H1 (cell line): ENCODE data around the gene ABI1. TPM values are rescaled to one million over a fixed set of nuclear protein-coding genes. Genes with fewer than 3 reads are reported as not detected.
A peak's percentile ranks its signal among the peaks of the same experiment; 100 is the strongest.

Source experiments
- CTCF ChIA-PET: fragments of 300-600 bp; sonication (Branson Sonifier 250); formaldehyde crosslinking; loops from one replicate; lab custom pipeline; 2021; ENCODE audit not compliant: partially characterized antibody; lab: Charles Lee
- POLR2A ChIA-PET: fragments of 300-600 bp; sonication (Branson Sonifier 250); formaldehyde crosslinking; loops from one replicate; lab custom pipeline; 2021; ENCODE audit warnings: inconsistent platforms; ENCODE audit not compliant: partially characterized antibody; lab: Charles Lee
- DNase-seq, 2 experiments: peaks; one replicate each; pipeline versions ENCODE4 v3.0.0 to v3.0.0-alpha.2; 2010 to 2022; ENCODE audit warnings: low spot score in 2 of 2, low read depth in 1 of 2, mixed read lengths in 1 of 2
- FAIRE-seq: peaks from 2 replicates; lab custom pipeline; 2011; peaks lifted over from hg19 to GRCh38; lab: Jason Lieb, UNC
- H2AFZ ChIP-seq: 2 replicates; pipeline ENCODE4 v1.8.1; 2012; ENCODE audit warnings: low read length, inconsistent platforms
- H2AK5ac ChIP-seq: 2 replicates; pipeline ENCODE4 v1.6.1; 2013; ENCODE audit warnings: low read depth, low read length
- H2BK120ac ChIP-seq: replicated peaks from 2 replicates; pipeline ENCODE3; 2013; ENCODE audit warnings: low read depth, low read length, inconsistent platforms
- H2BK12ac ChIP-seq: 2 replicates; pipeline ENCODE4 v1.6.1; 2013; ENCODE audit warnings: low read depth, low read length
- H2BK15ac ChIP-seq: 2 replicates; pipeline ENCODE4 v1.6.1; 2013; ENCODE audit warnings: low read length
- H2BK20ac ChIP-seq: 2 replicates; pipeline ENCODE4 v1.6.1; 2013; ENCODE audit warnings: low read length
- H2BK5ac ChIP-seq: 2 replicates; pipeline ENCODE4 v1.6.1; 2013; ENCODE audit warnings: low read depth, low read length
- H3K14ac ChIP-seq: 2 replicates; pipeline ENCODE4 v1.6.1; 2013; ENCODE audit warnings: inconsistent platforms; ENCODE audit not compliant: insufficient read length
- H3K18ac ChIP-seq: 2 replicates; pipeline ENCODE4 v1.6.1; 2013; ENCODE audit warnings: low read length; ENCODE audit errors: extremely low read depth
- H3K23ac ChIP-seq: 2 replicates; pipeline ENCODE4 v1.6.1; 2013; ENCODE audit warnings: inconsistent platforms; ENCODE audit not compliant: insufficient read length
- H3K23me2 ChIP-seq: 2 replicates; pipeline ENCODE4 v1.6.1; 2013; ENCODE audit warnings: low read depth, low read length
- H3K27ac ChIP-seq: 2 replicates; pipeline ENCODE4 v1.6.1; 2011; ENCODE audit warnings: low read depth, low read length, inconsistent platforms
- H3K27me3 ChIP-seq, 4 experiments: replicated peaks in 1 of 4; 1 replicate in 1 of 4; 2 replicates in 3 of 4; pipeline versions ENCODE4 v1.6.1 to v1.8.1; 2011 to 2013; ENCODE audit warnings: low read length in 3 of 4, mild to moderate bottlenecking in 3 of 4, inconsistent platforms in 2 of 4, mixed read lengths in 2 of 4, moderate library complexity in 1 of 4; ENCODE audit not compliant: control insufficient read depth in 3 of 4, insufficient read depth in 3 of 4; ENCODE audit errors: extremely low read depth in 1 of 4
- H3K36me3 ChIP-seq, 4 experiments: 2 replicates each; pipeline versions ENCODE4 v1.6.1 to v1.8.1; 2011 to 2013; ENCODE audit warnings: mild to moderate bottlenecking in 4 of 4, low read length in 3 of 4, moderate library complexity in 2 of 4, control low read depth in 1 of 4, inconsistent platforms in 1 of 4; ENCODE audit not compliant: insufficient read depth in 4 of 4, control insufficient read depth in 2 of 4
- H3K4ac ChIP-seq: replicated peaks from 2 replicates; pipeline ENCODE3; 2013; ENCODE audit warnings: low read length, low read depth, mixed read lengths, inconsistent platforms; ENCODE audit not compliant: insufficient read length
- H3K4me1 ChIP-seq, 4 experiments: replicated peaks in 1 of 4; 1 replicate in 1 of 4; 2 replicates in 3 of 4; pipeline versions ENCODE4 v1.6.1 to v1.8.1; 2011 to 2013; ENCODE audit warnings: low read length in 3 of 4, inconsistent platforms in 2 of 4, mixed read lengths in 1 of 4; ENCODE audit not compliant: insufficient read depth in 4 of 4, control insufficient read depth in 3 of 4
- H3K4me2 ChIP-seq, 2 experiments: 2 replicates each; pipeline versions ENCODE4 v1.6.1 to v1.8.1; 2011 to 2013; ENCODE audit warnings: low read depth in 2 of 2, low read length in 2 of 2, control low read depth in 1 of 2, inconsistent platforms in 1 of 2, mild to moderate bottlenecking in 1 of 2; ENCODE audit not compliant: insufficient read depth in 1 of 2
- H3K4me3 ChIP-seq, 4 experiments: fragments of 200-600, 300-600 bp in 1 of 4; sonication (generic), shearing (Covaris generic), sonication (Bioruptor Twin) in 1 of 4; 2 replicates each; pipeline versions ENCODE4 v1.5.1 to v1.8.1; 2011 to 2016; ENCODE audit warnings: low read length in 4 of 4, low read depth in 3 of 4, control low read depth in 2 of 4, inconsistent platforms in 2 of 4, mild to moderate bottlenecking in 2 of 4, mixed read lengths in 1 of 4, moderate library complexity in 1 of 4; ENCODE audit not compliant: insufficient read depth in 2 of 4; ENCODE audit errors: extremely low read depth in 1 of 4
- H3K56ac ChIP-seq: replicated peaks from 2 replicates; pipeline ENCODE3; 2013; ENCODE audit warnings: low read depth, mild to moderate bottlenecking, mixed read lengths, low read length, inconsistent platforms; ENCODE audit not compliant: insufficient read length
- H3K79me1 ChIP-seq: 2 replicates; pipeline ENCODE4 v1.6.1; 2013; ENCODE audit warnings: low read depth, low read length, control low read depth
- H3K79me2 ChIP-seq, 2 experiments: 2 replicates each; pipeline versions ENCODE4 v1.6.1 to v1.8.1; 2012 to 2013; ENCODE audit warnings: low read length in 2 of 2, mild to moderate bottlenecking in 2 of 2, inconsistent platforms in 1 of 2; ENCODE audit not compliant: insufficient read depth in 2 of 2, control insufficient read depth in 1 of 2
- H3K9ac ChIP-seq, 4 experiments: replicated peaks in 1 of 4; 1 replicate in 1 of 4; 2 replicates in 3 of 4; pipeline versions ENCODE4 v1.6.1 to v1.8.1; 2011 to 2013; ENCODE audit warnings: low read depth in 3 of 4, low read length in 3 of 4, control low read depth in 2 of 4, mild to moderate bottlenecking in 2 of 4, moderate library complexity in 2 of 4, inconsistent platforms in 1 of 4; ENCODE audit errors: extremely low read depth in 1 of 4
- H3K9me3 ChIP-seq, 2 experiments: 2 replicates each; pipeline versions ENCODE4 v1.6.1 to v1.8.1; 2012 to 2013; ENCODE audit warnings: mild to moderate bottlenecking in 2 of 2, moderate library complexity in 2 of 2, control low read depth in 1 of 2, inconsistent platforms in 1 of 2, low read depth in 1 of 2, low read length in 1 of 2, mixed read lengths in 1 of 2; ENCODE audit not compliant: insufficient read depth in 2 of 2
- H4K20me1 ChIP-seq, 2 experiments: replicated peaks in 1 of 2; 2 replicates each; pipeline versions ENCODE3 to v1.8.1; 2011 to 2013; ENCODE audit warnings: inconsistent platforms in 2 of 2, low read length in 2 of 2, mild to moderate bottlenecking in 1 of 2; ENCODE audit not compliant: insufficient read depth in 2 of 2, control insufficient read depth in 1 of 2
- H4K5ac ChIP-seq: 2 replicates; pipeline ENCODE4 v1.6.1; 2013; ENCODE audit warnings: low read length, low read depth, mixed read lengths, inconsistent platforms; ENCODE audit not compliant: insufficient read length
- H4K8ac ChIP-seq: 2 replicates; pipeline ENCODE4 v1.8.0; 2013; ENCODE audit warnings: mild to moderate bottlenecking, moderate library complexity, low read length, inconsistent platforms; ENCODE audit not compliant: insufficient read depth; ENCODE audit errors: extremely low read depth
- H4K91ac ChIP-seq: replicated peaks from 2 replicates; pipeline ENCODE3; 2013; ENCODE audit warnings: low read length, mixed read lengths, inconsistent platforms; ENCODE audit not compliant: insufficient read length
- BACH1 ChIP-seq: IDR thresholded peaks from 2 replicates; pipeline ENCODE4 v1.6.1; 2012; ENCODE audit warnings: low read length, improper control_type of control experiment
- BCL11A ChIP-seq, 2 experiments: IDR thresholded peaks; one replicate each; pipeline ENCODE4 v1.6.1; 2011; ENCODE audit warnings: low read depth in 2 of 2, low read length in 2 of 2, mild to moderate bottlenecking in 2 of 2
- BRCA1 ChIP-seq: IDR thresholded peaks from 2 replicates; pipeline ENCODE4 v1.6.1; 2012; ENCODE audit warnings: low read depth, low read length, improper control_type of control experiment
- EZH2 ChIP-seq: fragments of 200-600 bp; sonication (generic); IDR thresholded peaks from 2 replicates; pipeline ENCODE4 v1.7.1; 2012; ENCODE audit warnings: low read depth, mild to moderate bottlenecking, moderate library complexity, low read length, inconsistent platforms; ENCODE audit not compliant: severe bottlenecking
- SIN3A ChIP-seq, 2 experiments: IDR thresholded peaks in 1 of 2; conservative IDR thresholded peaks in 1 of 2; 2 replicates each; pipeline ENCODE4 v1.6.1; 2011 to 2012; ENCODE audit warnings: low read length in 2 of 2, improper control_type of control experiment in 1 of 2, low read depth in 1 of 2, mild to moderate bottlenecking in 1 of 2
- WGBS, 2 experiments: shearing (Covaris generic) in 1 of 2; methylation state at CpG; one replicate each; pipeline versions ENCODE4 v1.1.6 to v1.1.7; 2013 to 2015; ENCODE audit warnings: low lambda C conversion rate in 2 of 2, mixed read lengths in 2 of 2, inconsistent platforms in 1 of 2, low coverage in 1 of 2, missing lambda C conversion rate in 1 of 2; ENCODE audit not compliant: insufficient replicate concordance in 2 of 2, insufficient coverage in 1 of 2, insufficient read length in 1 of 2; ENCODE audit errors: extremely low coverage in 1 of 2, missing lambda C conversion rate in 1 of 2; 5-methylcytosine and 5-hydroxymethylcytosine counted together
- polyA plus RNA-seq, 7 experiments: library from polyadenylated mRNA; depleted of rRNA in 3 of 7; stranded (reverse) in 5 of 7; unstranded in 2 of 7; fragments of >200 nt in 5 of 7; fragments of 200-250 nt in 2 of 7; gene quantifications; 1 replicate in 5 of 7; 2 replicates in 1 of 7; 4 replicates in 1 of 7; pipeline versions ENCODE4 v1.2.1 to v1.2.3, GENCODE V29; 2011 to 2013; ENCODE audit warnings: missing spikeins in 2 of 7, mixed read lengths in 2 of 7
- total RNA-seq: library from RNA; stranded (reverse); fragmentation: NEBNext Ultra II Directional; extraction: Animal tissue kit (Norgen Biotek cat#: 25700); gene quantifications from 2 replicates; pipeline ENCODE4 v1.2.1, GENCODE V29; 2021
- TF ChIP-seq, protein P1 (sequence below), 3 experiments: IDR thresholded peaks; 1 replicate in 2 of 3; 2 replicates in 1 of 3; pipeline versions ENCODE4 v1.5.1 to v1.6.1; 2011; ENCODE audit warnings: low read length in 3 of 3, mild to moderate bottlenecking in 3 of 3, inconsistent platforms in 2 of 3, low read depth in 1 of 3, moderate library complexity in 1 of 3; ENCODE audit not compliant: insufficient read depth in 1 of 3; ENCODE audit errors: control extremely low read depth in 1 of 3

Gene ABI1
- total and polyA plus RNA-seq, 2 of the 8 experiments (the other 6 are each of a cell fraction or from before 2014, with no cell fraction given): 35.4 to 37.0 TPM

DNA sequence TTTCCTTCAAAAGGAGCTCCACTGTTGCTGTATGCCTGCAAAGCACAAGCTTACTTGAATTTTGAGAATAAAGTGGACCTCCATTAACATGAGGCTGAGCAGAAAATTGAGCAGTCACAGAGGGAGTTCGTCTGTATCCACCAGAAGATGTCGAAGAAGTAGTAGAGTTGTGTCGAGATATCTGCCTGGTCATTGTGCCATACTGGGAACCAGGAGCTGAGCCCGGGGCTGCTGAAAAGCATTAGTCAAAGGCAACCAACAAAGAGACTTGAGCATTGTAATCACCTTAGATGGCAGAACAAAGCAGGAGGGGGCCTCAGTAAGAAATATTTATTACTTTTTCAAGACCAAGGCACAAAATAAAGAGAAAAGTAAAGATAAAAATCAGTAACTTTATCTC is 101.8 kb downstream of the ABI1 start:
- Histone ChIP-seq H2AFZ (no peak overlapping the region), H3K23ac (no peak overlapping the region), H3K79me2 (no peaks in the 10 kb centered on the region), H2BK12ac (no peak overlapping the region), H4K20me1 (no peaks in the 10 kb centered on the region), H3K23me2 (no peaks in the 10 kb centered on the region), H2BK20ac (no peak overlapping the region), H3K4me3 (no peak overlapping the region), H2AK5ac (no peak overlapping the region), H2BK5ac (no peak overlapping the region), H3K18ac (no peak overlapping the region), H3K36me3 (peaks cover 0 to 6% (median 0%) of the 10 kb centered on the region in 4 experiments; a peak in 2 of 8 replicates), H3K4ac (no peak overlapping the region), H3K56ac (no peak overlapping the region), H3K14ac (no peak overlapping the region), H2BK15ac (no peak overlapping the region), H3K4me2 (no peak overlapping the region), H3K9ac (peak overlapping the region in 1 of 4 experiments; percentile 18; a peak in 1 of 7 replicates), H4K91ac (no peak overlapping the region), H3K79me1 (no peaks in the 10 kb centered on the region), H4K5ac (no peak overlapping the region), H4K8ac (no peak overlapping the region), H3K27ac (no peak overlapping the region), H3K9me3 (no peaks in the 10 kb centered on the region), H3K27me3 (no peaks in the 10 kb centered on the region), H2BK120ac (no peak overlapping the region), H3K4me1 (peaks cover 0 to 9% (median 2%) of the 10 kb centered on the region in 4 experiments; a peak in 3 of 7 replicates)
- POLR2A ChIA-PET: no interaction called here
- CTCF ChIA-PET: interaction anchor here (1.5 kb wide), 1 partner anchor 122 kb away, joined by 4 read pairs; no protein-coding TSS in a partner anchor
- FAIRE-seq: peak; percentile 73
- WGBS, 2 experiments: 88% methylated on average over 4 of the region's 4 CpGs; no CpG with 5 or more reads in 1 of the 2 experiments
- DNase-seq: no peak
- TF ChIP-seq BCL11A (IDR thresholded peaks at IDR 0.05; ENCODE audit: low read depth in 2 of 2, low read length in 2 of 2) (no peak), EZH2 (no peak), BACH1 (0 out of 2 replicates have a peak, but pooled peaks have one; percentile 47), SIN3A (conservative IDR thresholded peaks at IDR 0.05 in 1 of 2, IDR thresholded peaks at IDR 0.05 in 1 of 2; ENCODE audit: low read depth in 1 of 2, low read length in 2 of 2) (no peak), BRCA1 (no peak)
- TF ChIP-seq, protein P1, sequence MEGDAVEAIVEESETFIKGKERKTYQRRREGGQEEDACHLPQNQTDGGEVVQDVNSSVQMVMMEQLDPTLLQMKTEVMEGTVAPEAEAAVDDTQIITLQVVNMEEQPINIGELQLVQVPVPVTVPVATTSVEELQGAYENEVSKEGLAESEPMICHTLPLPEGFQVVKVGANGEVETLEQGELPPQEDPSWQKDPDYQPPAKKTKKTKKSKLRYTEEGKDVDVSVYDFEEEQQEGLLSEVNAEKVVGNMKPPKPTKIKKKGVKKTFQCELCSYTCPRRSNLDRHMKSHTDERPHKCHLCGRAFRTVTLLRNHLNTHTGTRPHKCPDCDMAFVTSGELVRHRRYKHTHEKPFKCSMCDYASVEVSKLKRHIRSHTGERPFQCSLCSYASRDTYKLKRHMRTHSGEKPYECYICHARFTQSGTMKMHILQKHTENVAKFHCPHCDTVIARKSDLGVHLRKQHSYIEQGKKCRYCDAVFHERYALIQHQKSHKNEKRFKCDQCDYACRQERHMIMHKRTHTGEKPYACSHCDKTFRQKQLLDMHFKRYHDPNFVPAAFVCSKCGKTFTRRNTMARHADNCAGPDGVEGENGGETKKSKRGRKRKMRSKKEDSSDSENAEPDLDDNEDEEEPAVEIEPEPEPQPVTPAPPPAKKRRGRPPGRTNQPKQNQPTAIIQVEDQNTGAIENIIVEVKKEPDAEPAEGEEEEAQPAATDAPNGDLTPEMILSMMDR (IDR thresholded peaks at IDR 0.05; ENCODE audit: control extremely low read depth in 1 of 3, insufficient read depth in 1 of 3, low read depth in 1 of 3, low read length in 3 of 3): no peak
